ENCODE results near the gene CASQ2.

CASQ2 gene

GRCh38 chr1:115727706-115728249 is 40.7 kb downstream of the CASQ2 start:
- Mint-ChIP-seq H3K27me3 (peaks cover 4% of the 10 kb centered on the region), H3K27ac (no peak overlapping the region), H3K4me1 (ENCODE audit: low read depth) (no peaks in the 10 kb centered on the region), H3K36me3 (ENCODE audit: low read depth) (no peaks in the 10 kb centered on the region), H3K4me3 (no peak overlapping the region), H3K9me3 (no peaks in the 10 kb centered on the region)

GRCh38 chr1:115726570-115726969 is 41.9 kb downstream of the CASQ2 start:
- Mint-ChIP-seq H3K4me3 (no peak overlapping the region), H3K4me1 (ENCODE audit: low read depth) (no peaks in the 10 kb centered on the region), H3K27ac (no peak overlapping the region), H3K9me3 (no peaks in the 10 kb centered on the region), H3K36me3 (ENCODE audit: low read depth) (no peaks in the 10 kb centered on the region), H3K27me3 (peaks cover 3% of the 10 kb centered on the region)

DNA sequence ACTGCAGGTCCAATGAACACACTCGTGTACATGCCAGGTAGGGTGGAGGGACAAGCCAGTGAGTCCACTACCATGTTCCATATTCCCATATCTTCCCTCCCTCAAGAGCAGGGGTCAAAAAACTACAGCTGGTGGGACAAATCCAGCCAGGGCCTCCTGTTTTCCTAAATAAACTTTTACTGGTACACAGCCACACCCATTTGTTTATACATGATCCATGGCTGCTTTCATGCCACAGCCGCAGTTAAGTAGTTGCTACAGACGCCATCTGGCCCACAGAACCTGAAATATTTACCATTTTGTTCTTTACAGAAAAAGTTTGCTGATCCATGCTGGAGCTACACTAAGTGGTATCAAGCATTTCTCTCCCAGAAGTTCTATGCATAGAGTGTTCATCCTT is 42.4 kb downstream of the CASQ2 start:
- Mint-ChIP-seq H3K36me3 (ENCODE audit: low read depth) (no peaks in the 10 kb centered on the region), H3K9me3 (no peaks in the 10 kb centered on the region), H3K27me3 (peaks cover 3% of the 10 kb centered on the region), H3K4me1 (ENCODE audit: low read depth) (no peaks in the 10 kb centered on the region), H3K4me3 (no peak overlapping the region), H3K27ac (no peak overlapping the region)

- H3K27me3 Mint-ChIP-seq, result peaks cover 3% of the 10 kb centered on the region
- no peaks in the 10 kb centered on the region for H3K9me3 Mint-ChIP-seq
These were observed 42.9 kb downstream of the CASQ2 start for GRCh38 chr1:115725600-115725999.

DNA sequence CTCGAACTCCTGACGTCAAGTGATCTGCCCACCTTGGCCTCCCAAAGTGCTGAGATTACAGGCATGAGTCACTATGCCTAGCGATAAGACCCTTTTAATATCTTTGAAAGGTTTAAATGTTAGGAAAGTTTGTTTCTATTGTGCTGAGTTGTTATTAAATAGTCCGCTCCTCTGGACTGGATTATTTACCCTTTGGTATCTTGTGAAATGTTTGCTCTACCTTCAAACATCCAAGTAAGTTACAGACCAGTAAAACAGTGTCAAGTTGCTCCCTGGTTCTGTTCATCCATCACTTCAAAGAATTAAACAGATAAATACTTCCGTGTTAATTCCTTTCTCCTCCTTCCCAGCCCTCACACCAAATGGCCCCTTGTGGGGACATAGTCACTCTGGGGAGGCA is 44.8 kb downstream of the CASQ2 start:
- H3K4me1 Mint-ChIP-seq (ENCODE audit: low read depth), result no peaks in the 10 kb centered on the region
- H3K36me3 Mint-ChIP-seq (ENCODE audit: low read depth), result no peaks in the 10 kb centered on the region
- H3K27ac Mint-ChIP-seq, result no peak overlapping the region
- H3K4me3 Mint-ChIP-seq, result no peak overlapping the region
- H3K27me3 Mint-ChIP-seq, result peaks cover 3% of the 10 kb centered on the region
- no peaks in the 10 kb centered on the region for H3K9me3 Mint-ChIP-seq

More at GRCh38 chr1:115725600-115725999, 42.9 kb downstream of the CASQ2 start:
- H3K27ac Mint-ChIP-seq, result no peak overlapping the region
- H3K4me3 Mint-ChIP-seq, result no peak overlapping the region
- H3K4me1 Mint-ChIP-seq (ENCODE audit: low read depth), result no peaks in the 10 kb centered on the region
- H3K36me3 Mint-ChIP-seq (ENCODE audit: low read depth), result no peaks in the 10 kb centered on the region

GRCh38 chr1:115722221-115722620 is 46.3 kb downstream of the CASQ2 start:
- H3K27ac Mint-ChIP-seq, result no peak overlapping the region
- H3K9me3 Mint-ChIP-seq, result no peaks in the 10 kb centered on the region
- no peaks in the 10 kb centered on the region for H3K4me1 Mint-ChIP-seq (ENCODE audit: low read depth)
- H3K36me3 Mint-ChIP-seq (ENCODE audit: low read depth), result no peaks in the 10 kb centered on the region
- H3K27me3 Mint-ChIP-seq, result peaks cover 8% of the 10 kb centered on the region
- H3K4me3 Mint-ChIP-seq, result no peak overlapping the region

DNA sequence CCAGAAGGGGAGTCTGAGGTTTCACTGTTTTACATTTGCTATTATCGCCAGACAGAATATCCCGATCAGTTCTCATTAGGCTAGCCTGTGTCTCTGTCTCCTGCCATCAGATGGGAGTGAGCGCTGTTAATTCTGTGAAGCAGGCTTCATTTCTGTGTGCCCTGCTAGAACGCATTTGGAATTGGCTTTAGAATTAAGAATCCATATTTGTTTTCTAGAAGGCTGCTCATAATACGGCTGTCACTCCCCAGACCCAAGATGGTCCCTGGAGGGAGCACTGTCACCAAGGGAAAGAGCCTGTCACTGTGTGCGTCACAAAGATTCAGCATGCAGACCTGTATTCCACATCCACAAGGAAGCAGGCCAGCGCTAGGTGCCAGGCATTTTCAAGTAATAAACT is 49.2 kb downstream of the CASQ2 start:
- no peaks in the 10 kb centered on the region for H3K36me3 Mint-ChIP-seq (ENCODE audit: low read depth)
- no peak overlapping the region for H3K27ac Mint-ChIP-seq
- no peak overlapping the region for H3K4me3 Mint-ChIP-seq
- H3K27me3 Mint-ChIP-seq, result peaks cover 10% of the 10 kb centered on the region
- H3K9me3 Mint-ChIP-seq, result no peaks in the 10 kb centered on the region
- no peaks in the 10 kb centered on the region for H3K4me1 Mint-ChIP-seq (ENCODE audit: low read depth)

DNA sequence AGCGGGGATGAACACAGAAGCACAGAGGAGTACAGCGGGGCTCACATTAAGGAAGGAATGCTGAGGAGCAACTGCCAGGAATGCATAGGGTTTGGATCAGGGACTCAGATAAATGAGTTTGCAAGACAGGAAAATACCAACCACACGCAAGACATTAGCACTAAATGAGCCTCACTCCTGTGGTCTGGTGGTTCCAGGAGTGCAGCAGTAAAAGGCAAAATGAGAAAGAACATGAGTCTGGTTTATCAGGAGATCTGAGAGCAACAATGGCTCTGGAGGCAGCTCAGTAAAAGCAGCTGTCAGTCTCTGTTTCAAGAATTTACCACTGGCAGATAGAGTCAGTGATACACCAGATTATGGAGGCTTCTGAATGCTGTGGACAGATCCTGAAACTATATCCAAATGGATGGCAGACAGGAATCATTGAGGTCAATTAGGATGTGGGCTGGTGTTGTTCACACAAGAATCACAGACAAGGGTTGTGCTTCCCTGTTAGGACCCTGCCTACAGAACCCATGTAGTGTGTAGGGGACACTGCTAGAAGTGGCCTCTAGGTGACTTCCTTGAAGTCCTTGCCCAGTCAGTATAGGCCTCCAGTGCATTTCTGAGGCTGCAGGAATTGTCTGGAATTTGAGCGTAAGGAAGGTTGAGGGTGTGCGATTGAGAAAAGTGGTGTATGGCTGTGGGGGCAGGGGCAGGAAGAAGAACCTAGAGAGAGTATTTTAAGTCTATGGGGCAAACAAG is 50.3 kb downstream of the CASQ2 start:
- H3K27ac Mint-ChIP-seq, result no peak overlapping the region
- H3K4me1 Mint-ChIP-seq (ENCODE audit: low read depth), result no peaks in the 10 kb centered on the region
- peaks cover 10% of the 10 kb centered on the region for H3K27me3 Mint-ChIP-seq
- H3K36me3 Mint-ChIP-seq (ENCODE audit: low read depth), result no peaks in the 10 kb centered on the region
- no peak overlapping the region for H3K4me3 Mint-ChIP-seq
- no peaks in the 10 kb centered on the region for H3K9me3 Mint-ChIP-seq

- no peak overlapping the region for H3K27ac Mint-ChIP-seq
- H3K4me1 Mint-ChIP-seq (ENCODE audit: low read depth), result no peaks in the 10 kb centered on the region
- H3K9me3 Mint-ChIP-seq, result no peaks in the 10 kb centered on the region
- H3K4me3 Mint-ChIP-seq, result no peak overlapping the region
- no peaks in the 10 kb centered on the region for H3K36me3 Mint-ChIP-seq (ENCODE audit: low read depth)
- H3K27me3 Mint-ChIP-seq, result peaks cover 9% of the 10 kb centered on the region
These were observed 51.0 kb downstream of the CASQ2 start for GRCh38 chr1:115717541-115717940.

DNA sequence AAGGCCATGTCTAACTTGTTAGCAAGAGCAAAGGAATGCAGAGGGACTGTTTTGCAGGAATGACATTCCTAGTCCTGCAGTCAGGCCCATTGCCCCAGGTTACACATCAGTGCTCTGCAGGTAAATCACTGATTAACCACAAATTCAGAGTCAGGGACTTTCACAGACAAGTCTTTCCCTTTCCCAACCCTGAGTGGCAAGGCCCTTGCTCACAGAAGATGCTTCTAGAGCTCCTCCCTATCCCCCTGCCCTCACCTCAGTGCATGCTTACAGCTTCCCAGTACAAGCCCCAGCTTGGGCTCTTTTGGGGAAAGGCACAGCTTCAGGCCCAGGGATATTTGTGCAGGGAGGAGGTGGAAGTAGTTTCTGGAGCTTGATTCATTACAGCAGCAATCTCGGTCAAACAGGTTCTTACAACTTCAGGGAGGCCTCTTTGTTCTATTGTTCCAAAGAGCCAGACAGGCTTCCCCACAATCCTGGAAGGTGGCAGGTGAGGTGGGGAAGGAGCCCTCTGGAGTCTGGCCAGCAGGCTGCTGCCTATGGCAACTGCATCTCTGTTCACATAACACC is 53.9 kb downstream of the CASQ2 start:
- no peak overlapping the region for H3K4me3 Mint-ChIP-seq

GRCh38 chr1:115713906-115714305 is 54.6 kb downstream of the CASQ2 start:
- H3K36me3 Mint-ChIP-seq (ENCODE audit: low read depth), result no peaks in the 10 kb centered on the region
- H3K27ac Mint-ChIP-seq, result no peak overlapping the region
- no peaks in the 10 kb centered on the region for H3K4me1 Mint-ChIP-seq (ENCODE audit: low read depth)
- H3K4me3 Mint-ChIP-seq, result no peak overlapping the region
- H3K27me3 Mint-ChIP-seq, result peaks cover 18% of the 10 kb centered on the region
- no peaks in the 10 kb centered on the region for H3K9me3 Mint-ChIP-seq

More for the DNA sequence above, 53.9 kb downstream of the CASQ2 start:
- H3K4me1 Mint-ChIP-seq (ENCODE audit: low read depth), result no peaks in the 10 kb centered on the region
- no peaks in the 10 kb centered on the region for H3K9me3 Mint-ChIP-seq
- H3K27me3 Mint-ChIP-seq, result peaks cover 15% of the 10 kb centered on the region
- no peaks in the 10 kb centered on the region for H3K36me3 Mint-ChIP-seq (ENCODE audit: low read depth)
- H3K27ac Mint-ChIP-seq, result no peak overlapping the region

DNA sequence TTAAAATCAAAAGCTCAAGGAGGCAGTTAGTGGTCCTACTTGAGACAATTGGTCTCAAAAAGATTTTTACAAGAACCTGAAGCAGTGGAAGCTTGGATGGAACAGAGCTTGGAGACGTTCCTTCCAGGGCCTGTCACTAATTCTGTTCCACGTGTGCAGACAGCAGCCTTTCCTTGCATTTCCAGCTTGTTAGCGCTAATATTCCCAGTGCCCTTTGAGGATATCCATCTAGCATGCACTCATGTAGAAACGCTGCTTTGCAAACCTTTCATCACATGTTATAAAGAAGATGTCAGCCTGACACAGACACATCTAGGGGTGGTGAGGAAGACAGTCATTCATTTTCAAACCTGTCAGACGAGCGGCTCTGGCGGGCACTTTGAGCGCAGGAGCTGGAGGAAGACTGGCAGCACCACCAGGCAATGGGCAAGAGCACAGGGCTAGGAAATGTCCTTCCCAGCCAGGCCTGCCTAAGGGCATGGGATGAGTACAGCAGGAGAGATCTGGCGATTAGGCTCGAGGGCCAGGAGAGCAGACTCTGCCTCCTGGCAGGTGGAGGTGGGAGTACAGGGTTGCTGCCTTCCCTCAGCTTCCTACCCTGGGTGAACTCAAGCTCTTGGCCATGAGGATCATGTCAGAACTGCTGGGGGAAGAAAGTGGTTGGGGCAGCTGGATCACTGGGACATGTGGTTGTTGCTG is 55.5 kb downstream of the CASQ2 start:
- Mint-ChIP-seq H3K27ac (no peak overlapping the region), H3K9me3 (no peaks in the 10 kb centered on the region), H3K27me3 (peaks cover 18% of the 10 kb centered on the region), H3K4me3 (no peak overlapping the region), H3K4me1 (ENCODE audit: low read depth) (no peaks in the 10 kb centered on the region), H3K36me3 (ENCODE audit: low read depth) (no peaks in the 10 kb centered on the region)

- Mint-ChIP-seq H3K4me3 (no peak overlapping the region), H3K9me3 (no peaks in the 10 kb centered on the region), H3K36me3 (ENCODE audit: low read depth) (no peaks in the 10 kb centered on the region), H3K4me1 (ENCODE audit: low read depth) (no peaks in the 10 kb centered on the region), H3K27ac (no peak overlapping the region), H3K27me3 (peaks cover 16% of the 10 kb centered on the region)
These were observed 57.5 kb downstream of the CASQ2 start for GRCh38 chr1:115710859-115711624.

DNA sequence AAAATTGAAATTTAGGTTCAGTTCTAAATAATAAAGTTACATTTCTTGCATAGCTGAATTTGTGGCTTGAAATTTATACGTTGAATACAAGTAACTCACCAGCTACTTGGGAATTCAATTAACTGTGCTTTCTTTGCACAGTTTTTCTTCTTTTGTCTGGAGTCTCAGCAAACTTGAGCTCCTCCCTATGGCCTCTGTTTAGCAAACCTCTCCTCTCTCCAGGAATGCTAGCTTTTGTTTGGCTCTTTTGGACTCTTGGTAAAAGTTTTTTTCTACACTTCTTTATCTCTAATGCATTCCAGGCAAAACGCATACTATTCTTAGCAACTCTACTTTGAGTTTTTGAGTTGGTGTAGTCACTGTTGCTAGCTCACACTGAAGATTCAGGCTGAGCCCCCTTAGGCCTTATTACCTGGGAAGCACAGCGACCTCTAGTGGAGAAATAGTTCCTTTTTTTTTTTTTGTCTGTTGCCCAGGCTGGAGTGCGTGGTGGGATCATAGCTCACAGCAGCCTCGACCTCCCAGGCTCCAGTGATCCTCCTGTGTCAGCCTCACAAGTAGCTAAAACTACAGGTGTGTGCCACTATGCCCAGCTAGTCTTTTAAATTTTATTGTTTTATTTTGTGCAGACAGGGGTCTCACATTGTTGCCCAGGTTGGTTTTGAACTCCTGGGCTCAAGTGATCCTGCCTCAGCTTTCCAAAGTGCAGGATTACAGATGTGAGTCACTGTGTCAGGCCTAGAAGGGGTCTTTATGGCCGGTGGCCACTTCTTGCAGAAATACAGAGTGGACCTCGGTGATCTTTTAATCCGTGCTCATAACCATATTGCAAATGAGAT is 61.7 kb downstream of the CASQ2 start:
- Mint-ChIP-seq H3K27me3 (peaks cover 16% of the 10 kb centered on the region), H3K36me3 (ENCODE audit: low read depth) (no peaks in the 10 kb centered on the region), H3K9me3 (no peaks in the 10 kb centered on the region), H3K4me1 (ENCODE audit: low read depth) (no peaks in the 10 kb centered on the region), H3K4me3 (no peak overlapping the region), H3K27ac (no peak overlapping the region)
